ENCODE data around the gene SLC9A9.

The SLC9A9 gene

GRCh38 chr3:143590660-143591059 is 257.6 kb downstream of the SLC9A9 start:
- Histone ChIP-seq H3K4me3 (ENCODE audit: low read depth, low read length) (no peak overlapping the region), H3K36me3 (replicated peaks) (no peaks in the 10 kb centered on the region), H3K27me3 (replicated peaks) (no peaks in the 10 kb centered on the region), H3K27ac (no peak overlapping the region)
- no peak for DNase-seq
- TF ChIP-seq CTCF (IDR thresholded peaks at IDR 0.05; ENCODE audit: low read depth, low read length, missing control alignments): no peak
- in situ Hi-C loops (cut with HindIII; ENCODE audit: low pct_ligation_motif_present, low sequenced_read_pairs): no loop called here

- Histone ChIP-seq H3K27ac (no peak overlapping the region), H3K4me3 (ENCODE audit: low read depth, low read length) (no peak overlapping the region), H3K36me3 (replicated peaks) (no peaks in the 10 kb centered on the region), H3K27me3 (replicated peaks) (no peaks in the 10 kb centered on the region)
- in situ Hi-C loops (cut with HindIII; ENCODE audit: low pct_ligation_motif_present, low sequenced_read_pairs): no loop called here
- TF ChIP-seq CTCF (IDR thresholded peaks at IDR 0.05; ENCODE audit: low read depth, low read length, missing control alignments): no peak
- no peak for DNase-seq
Measured at GRCh38 chr3:143586576-143586975, 261.7 kb downstream of the SLC9A9 start.

- Histone ChIP-seq H3K36me3 (replicated peaks) (no peaks in the 10 kb centered on the region), H3K27ac (no peak overlapping the region), H3K4me3 (ENCODE audit: low read depth, low read length) (no peak overlapping the region), H3K27me3 (replicated peaks) (no peaks in the 10 kb centered on the region)
- DNase-seq: no peak
- in situ Hi-C loops (cut with HindIII; ENCODE audit: low pct_ligation_motif_present, low sequenced_read_pairs): no loop called here
- no peak for TF ChIP-seq CTCF (IDR thresholded peaks at IDR 0.05; ENCODE audit: low read depth, low read length, missing control alignments)
Measured at GRCh38 chr3:143585720-143586456, 262.4 kb downstream of the SLC9A9 start.

GRCh38 chr3:143584474-143584873 is 263.8 kb downstream of the SLC9A9 start:
- no peak for DNase-seq
- in situ Hi-C loops (cut with HindIII; ENCODE audit: low pct_ligation_motif_present, low sequenced_read_pairs): no loop called here
- TF ChIP-seq CTCF (IDR thresholded peaks at IDR 0.05; ENCODE audit: low read depth, low read length, missing control alignments): no peak
- H3K27ac ChIP-seq: no peak overlapping the region
- H3K36me3 ChIP-seq (replicated peaks): no peaks in the 10 kb centered on the region
- H3K27me3 ChIP-seq (replicated peaks): no peaks in the 10 kb centered on the region
- no peak overlapping the region for H3K4me3 ChIP-seq (ENCODE audit: low read depth, low read length)

- no peak overlapping the region for H3K27ac ChIP-seq
- in situ Hi-C loops (cut with HindIII; ENCODE audit: low pct_ligation_motif_present, low sequenced_read_pairs): no loop called here
- H3K4me3 ChIP-seq (ENCODE audit: low read depth, low read length): no peak overlapping the region
- no peak for TF ChIP-seq CTCF (IDR thresholded peaks at IDR 0.05; ENCODE audit: low read depth, low read length, missing control alignments)
- no peaks in the 10 kb centered on the region for H3K27me3 ChIP-seq (replicated peaks)
- no peak for DNase-seq
- no peaks in the 10 kb centered on the region for H3K36me3 ChIP-seq (replicated peaks)
Measured at GRCh38 chr3:143581972-143582722, 266.1 kb downstream of the SLC9A9 start.
